ENCODE data around the gene PLEKHG1.

DNA sequence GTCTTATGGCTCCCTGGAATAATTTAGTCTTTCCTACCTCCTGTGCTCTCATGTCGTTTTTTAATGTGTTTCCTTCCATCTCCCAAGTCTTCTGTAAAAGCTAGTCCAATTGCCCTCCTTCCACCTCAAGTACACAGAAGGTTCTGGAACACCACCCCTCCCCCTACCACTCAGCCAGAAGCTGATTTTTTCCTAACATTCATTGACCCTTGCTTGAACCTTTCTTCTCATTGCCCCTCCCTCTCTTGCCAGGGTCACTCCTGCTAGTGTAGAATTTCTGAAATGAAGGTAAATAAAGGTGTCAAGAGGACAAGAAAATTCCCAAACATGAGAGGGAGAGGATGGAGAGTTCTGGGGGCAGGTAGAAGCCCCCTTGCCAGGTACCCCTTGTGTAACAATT lies 38.6 kb downstream of the PLEKHG1 start:
- TF ChIP-seq, protein P1, sequence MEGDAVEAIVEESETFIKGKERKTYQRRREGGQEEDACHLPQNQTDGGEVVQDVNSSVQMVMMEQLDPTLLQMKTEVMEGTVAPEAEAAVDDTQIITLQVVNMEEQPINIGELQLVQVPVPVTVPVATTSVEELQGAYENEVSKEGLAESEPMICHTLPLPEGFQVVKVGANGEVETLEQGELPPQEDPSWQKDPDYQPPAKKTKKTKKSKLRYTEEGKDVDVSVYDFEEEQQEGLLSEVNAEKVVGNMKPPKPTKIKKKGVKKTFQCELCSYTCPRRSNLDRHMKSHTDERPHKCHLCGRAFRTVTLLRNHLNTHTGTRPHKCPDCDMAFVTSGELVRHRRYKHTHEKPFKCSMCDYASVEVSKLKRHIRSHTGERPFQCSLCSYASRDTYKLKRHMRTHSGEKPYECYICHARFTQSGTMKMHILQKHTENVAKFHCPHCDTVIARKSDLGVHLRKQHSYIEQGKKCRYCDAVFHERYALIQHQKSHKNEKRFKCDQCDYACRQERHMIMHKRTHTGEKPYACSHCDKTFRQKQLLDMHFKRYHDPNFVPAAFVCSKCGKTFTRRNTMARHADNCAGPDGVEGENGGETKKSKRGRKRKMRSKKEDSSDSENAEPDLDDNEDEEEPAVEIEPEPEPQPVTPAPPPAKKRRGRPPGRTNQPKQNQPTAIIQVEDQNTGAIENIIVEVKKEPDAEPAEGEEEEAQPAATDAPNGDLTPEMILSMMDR (conservative IDR thresholded peaks at IDR 0.05; ENCODE audit: low read length) = no peak
- TF ChIP-seq EZH2phosphoT487 (IDR thresholded peaks at IDR 0.05; ENCODE audit: borderline replicate concordance) = no peak

All from Loucy (cell line).